Endothelial cell of umbilical vein (primary cell): ENCODE results near the gene NFKB1. TPM values are rescaled to one million over a fixed set of nuclear protein-coding genes. Genes with fewer than 3 reads are reported as not detected.
A peak's percentile ranks its signal among the peaks of the same experiment; 100 is the strongest.
"Not testable (repeated sequence)": the region's sequence is repeated elsewhere in the genome, so short reads cannot be mapped to it uniquely, and the experiment has no call there.

Experiments used
- BruUV-seq: library from RNA; stranded (reverse); fragments of 400-500 nt; replicated peaks from 2 replicates; lab custom pipeline; 2021; lab: Mats Ljungman, UMichigan
- CTCF ChIA-PET: fragments of 300-600, 350-600 bp; sonication (Branson Sonifier 250); formaldehyde crosslinking; loops from one replicate; lab custom pipeline; 2021; ENCODE audit warnings: antibody characterized with exemption, inconsistent platforms; lab: Charles Lee
- POLR2A ChIA-PET: fragments of 300-600, 350-600 bp; sonication (Branson Sonifier 250); formaldehyde crosslinking; loops from one replicate; lab custom pipeline; 2021; ENCODE audit warnings: antibody characterized with exemption, inconsistent platforms; lab: Charles Lee
- DNase-seq: peaks from one replicate; pipeline ENCODE4 v3.0.0-alpha.2; 2011; ENCODE audit warnings: low read depth, low spot score
- FAIRE-seq: peaks from 2 replicates; lab custom pipeline; 2011; peaks lifted over from hg19 to GRCh38; lab: Jason Lieb, UNC
- H2AFZ ChIP-seq: 2 replicates; pipeline ENCODE4 v1.6.0; 2012; ENCODE audit warnings: low read depth, low read length, control low read depth, inconsistent platforms
- H3K27ac ChIP-seq: 2 replicates; pipeline ENCODE4 v1.5.1; 2011; ENCODE audit warnings: low read depth, mild to moderate bottlenecking, control low read depth, low read length, moderate library complexity; ENCODE audit not compliant: insufficient read depth
- H3K27me3 ChIP-seq, 2 experiments: 2 replicates each; pipeline versions ENCODE4 v1.6.0 to v1.6.1; 2011; ENCODE audit warnings: low read length in 2 of 2, mixed read lengths in 1 of 2; ENCODE audit not compliant: control insufficient read depth in 2 of 2, insufficient read depth in 2 of 2
- H3K36me3 ChIP-seq, 2 experiments: 2 replicates in 1 of 2; 3 replicates in 1 of 2; pipeline ENCODE4 v1.5.1; 2011; ENCODE audit warnings: low read length in 2 of 2, mild to moderate bottlenecking in 1 of 2, moderate library complexity in 1 of 2; ENCODE audit not compliant: control insufficient read depth in 2 of 2, insufficient read depth in 2 of 2; ENCODE audit errors: extremely low read depth in 1 of 2
- H3K4me1 ChIP-seq: 3 replicates; pipeline ENCODE4 v1.5.1; 2011; ENCODE audit warnings: mild to moderate bottlenecking, low read length; ENCODE audit not compliant: control insufficient read depth, insufficient read depth; ENCODE audit errors: extremely low read depth
- H3K4me2 ChIP-seq: 2 replicates; pipeline ENCODE4 v1.6.1; 2011; ENCODE audit warnings: low read length, control low read depth, mixed read lengths; ENCODE audit not compliant: insufficient read depth
- H3K4me3 ChIP-seq, 3 experiments: fragments of 200-600 bp in 1 of 3; sonication (generic), shearing (Covaris generic) in 1 of 3; replicated peaks in 1 of 3; 2 replicates each; pipeline ENCODE4 v1.5.1; 2011 to 2016; ENCODE audit warnings: control low read depth in 3 of 3, low read length in 3 of 3, mild to moderate bottlenecking in 2 of 3, inconsistent platforms in 1 of 3, low read depth in 1 of 3, moderate library complexity in 1 of 3; ENCODE audit not compliant: insufficient read depth in 1 of 3
- H3K79me2 ChIP-seq: 2 replicates; pipeline ENCODE4 v1.6.0; 2012; ENCODE audit warnings: low read length, inconsistent platforms; ENCODE audit not compliant: control insufficient read depth, insufficient read depth
- H3K9ac ChIP-seq: replicated peaks from 2 replicates; pipeline ENCODE3; 2011; ENCODE audit warnings: low read length, control low read depth; ENCODE audit not compliant: insufficient read depth; ENCODE audit errors: extremely low read depth
- H3K9me1 ChIP-seq: replicated peaks from 3 replicates; pipeline ENCODE4 v1.6.0; 2011; ENCODE audit warnings: mild to moderate bottlenecking, low read length; ENCODE audit not compliant: control insufficient read depth, insufficient read depth; ENCODE audit errors: extremely low read depth
- H3K9me3 ChIP-seq: replicated peaks from 2 replicates; pipeline ENCODE4 v1.5.1; 2012; ENCODE audit warnings: low read length, inconsistent platforms; ENCODE audit not compliant: control insufficient read depth, insufficient read depth
- H4K20me1 ChIP-seq: replicated peaks from 2 replicates; pipeline ENCODE3; 2011; ENCODE audit warnings: mild to moderate bottlenecking, low read length; ENCODE audit not compliant: control insufficient read depth, insufficient read depth; ENCODE audit errors: extremely low read depth
- FOS ChIP-seq: IDR thresholded peaks from 2 replicates; pipeline ENCODE4 v1.6.1; 2011; ENCODE audit warnings: mild to moderate bottlenecking, low read length, moderate library complexity, borderline replicate concordance; ENCODE audit not compliant: insufficient read depth
- dilution Hi-C: fragments of 300-500 bp; cut with MboI; formaldehyde crosslinking; loops from one replicate; pipeline ENCODE4 v1.15.0; 2019; ENCODE audit warnings: low sequenced_read_pairs; ENCODE audit not compliant: extremely low pct_ligation_motif_present
- intact Hi-C: fragments of 100-400 bp; cut with micrococcal nuclease; formaldehyde crosslinking; loops from one replicate; pipeline ENCODE4 v1.10.0; 2022
- polyA plus RNA-seq, 4 experiments: library from polyadenylated mRNA; depleted of rRNA in 3 of 4; stranded (reverse) in 3 of 4; unstranded in 1 of 4; fragments of >200 nt; gene quantifications; 2 replicates each; pipeline versions ENCODE4 v1.2.1 to v1.2.3, GENCODE V29; 2011 to 2012; ENCODE audit warnings: missing spikeins in 1 of 4
- total RNA-seq: library from RNA; stranded (reverse); gene quantifications from 2 replicates; pipeline ENCODE4 v1.2.3, GENCODE V29; 2021
- TF ChIP-seq, protein P1 (sequence below): IDR thresholded peaks from 2 replicates; pipeline ENCODE4 v1.6.1; 2011; ENCODE audit not compliant: insufficient read depth, insufficient read length
- TF ChIP-seq, protein P2 (sequence below), 2 donors: IDR thresholded peaks; 1 replicate in 1 of 2; 2 replicates in 1 of 2; pipeline ENCODE4 v1.5.1; 2011; ENCODE audit warnings: low read length in 2 of 2, mild to moderate bottlenecking in 2 of 2, moderate library complexity in 2 of 2, control low read depth in 1 of 2, inconsistent platforms in 1 of 2, low read depth in 1 of 2; ENCODE audit not compliant: insufficient read depth in 1 of 2; ENCODE audit errors: extremely low read depth in 1 of 2

The NFKB1 gene
- total and polyA plus RNA-seq, 2 donors (not counting 3 experiments of a cell fraction or from before 2014, with no cell fraction given), result 21.3 to 41.4 TPM

DNA sequence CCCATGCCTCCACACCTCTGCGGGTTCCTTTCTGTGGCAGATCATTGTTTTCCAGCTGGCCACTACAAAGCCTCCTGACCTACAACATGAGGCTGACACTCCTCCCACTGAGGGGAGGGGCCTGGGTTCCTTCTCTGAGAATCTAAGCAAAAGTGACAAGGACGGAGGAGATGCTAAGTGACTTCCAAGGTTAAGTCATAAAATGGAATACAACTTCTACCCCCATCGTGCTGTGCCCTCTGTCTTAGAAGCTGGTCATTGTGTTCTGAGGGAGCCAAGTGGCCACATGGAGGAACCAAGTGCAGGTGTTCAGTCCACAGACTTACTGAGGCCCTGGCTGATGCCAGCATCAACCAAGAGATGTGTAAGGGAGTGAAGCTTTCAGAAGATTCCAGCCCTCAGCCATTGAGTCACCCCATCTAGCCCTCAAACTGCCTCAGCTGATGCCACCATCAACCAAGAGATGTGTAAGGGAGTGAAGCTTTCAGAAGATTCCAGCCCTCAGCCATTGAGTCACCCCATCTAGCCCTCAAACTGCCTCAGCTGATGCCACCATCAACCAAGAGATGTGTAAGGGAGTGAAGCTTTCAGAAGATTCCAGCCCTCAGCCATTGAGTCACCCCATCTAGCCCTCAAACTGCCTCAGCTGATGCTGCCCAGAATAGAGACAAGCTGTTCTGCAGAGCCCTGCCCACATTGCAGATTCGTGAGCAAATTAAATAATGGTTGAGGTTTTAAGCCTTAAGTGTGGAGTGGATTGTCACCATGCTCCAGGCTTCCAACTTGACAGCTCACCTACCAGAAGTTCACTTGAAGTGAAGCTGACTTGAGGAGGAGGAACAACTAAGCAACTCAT lies 118.8 kb downstream of the NFKB1 start:
- dilution Hi-C loops, H3K9ac ChIP-seq, H3K4me1 ChIP-seq, H3K9me3 ChIP-seq, H3K36me3 ChIP-seq, H3K4me2 ChIP-seq, FAIRE-seq, H2AFZ ChIP-seq, H3K27ac ChIP-seq, H4K20me1 ChIP-seq, H3K79me2 ChIP-seq, BruUV-seq, H3K4me3 ChIP-seq, DNase-seq, H3K27me3 ChIP-seq, H3K9me1 ChIP-seq: not testable (repeated sequence)
- ChIA-PET POLR2A (interaction anchor here (1.0 kb wide), 1 partner anchor 249 kb away, joined by 3 read pairs; the partner anchor contains the start of gene CISD2), CTCF (interaction anchor here (0.9 to 4.1 kb wide), 34 partner anchors 8 to 480 kb away, joined by 3 to 116 read pairs (median 6); partner anchors contain the start of genes BDH2, CISD2, MANBA and SLC9B1)
- intact Hi-C loops, result loop anchor here (1.0 to 10.0 kb wide), 7 partner anchors 141 to 479 kb away; partner anchors contain the start of genes BDH2, CISD2, MANBA and SLC39A8

DNA sequence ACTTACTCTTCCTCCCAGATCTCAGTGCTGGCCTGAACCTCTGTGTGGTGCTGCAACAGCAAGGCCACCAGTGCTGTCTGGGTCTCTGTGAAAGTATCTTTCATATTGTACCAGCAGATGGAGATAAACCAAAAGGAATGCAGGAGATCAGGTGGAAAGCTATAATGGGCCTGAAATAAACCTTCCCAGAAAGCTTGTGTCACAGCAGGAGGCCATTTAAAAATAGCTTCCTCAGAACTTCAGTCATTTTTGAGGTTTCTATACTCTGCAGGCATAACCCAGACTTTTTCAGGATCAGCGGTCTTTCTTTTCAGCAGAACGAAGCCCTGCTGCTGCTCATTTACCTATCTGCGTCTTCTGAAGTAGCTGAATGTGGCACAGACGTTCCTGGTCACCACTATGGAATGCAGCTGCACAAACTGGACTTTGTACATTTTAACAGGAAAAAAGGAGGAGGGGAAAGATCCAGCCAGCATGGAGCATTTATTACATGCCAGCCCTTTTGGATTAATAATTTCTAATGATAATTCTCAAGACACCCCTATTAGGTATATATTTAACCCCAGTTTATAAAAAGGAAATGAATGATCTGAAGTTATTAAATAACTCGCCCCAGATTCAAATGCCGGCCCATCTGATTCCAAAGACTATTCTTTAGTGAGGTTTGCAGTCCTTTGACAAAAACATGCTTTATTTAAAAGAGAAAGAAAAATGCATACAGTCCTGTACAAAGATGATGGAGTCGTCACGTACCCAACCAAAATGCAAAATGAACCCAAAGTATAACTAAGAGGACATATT lies 119.7 kb downstream of the NFKB1 start:
- DNase-seq (peak; percentile 67), FAIRE-seq (peak; percentile 80)
- Histone ChIP-seq H2AFZ (no peak overlapping the region), H4K20me1 (no peaks in the 10 kb centered on the region), H3K9me3 (no peaks in the 10 kb centered on the region), H3K27me3 (no peaks in the 10 kb centered on the region), H3K79me2 (no peaks in the 10 kb centered on the region), H3K9ac (no peak overlapping the region), H3K4me3 (no peak overlapping the region), H3K36me3 (peaks cover 0 to 5% of the 10 kb centered on the region in 2 experiments), H3K9me1 (no peaks in the 10 kb centered on the region), H3K4me2 (no peak overlapping the region), H3K27ac (no peak overlapping the region), H3K4me1 (peaks cover 1% of the 10 kb centered on the region)
- intact Hi-C loops, result loop anchor here (1.0 to 10.0 kb wide), 7 partner anchors 140 to 478 kb away; partner anchors contain the start of genes BDH2, CISD2, MANBA and SLC39A8
- ChIA-PET CTCF (interaction anchor here (0.6 to 4.1 kb wide), 52 partner anchors 9 to 479 kb away, joined by 3 to 116 read pairs (median 4); partner anchors contain the start of genes BDH2, CISD2, MANBA and SLC9B1), POLR2A (interaction anchor here (0.8 to 1.0 kb wide), 2 partner anchors 207 to 248 kb away, joined by 3 read pairs; partner anchors contain the start of gene CISD2)
- dilution Hi-C loops, result no loop called here
- BruUV-seq, result no TSS peak
- peak; percentile 6 for TF ChIP-seq FOS
- TF ChIP-seq, protein P1, sequence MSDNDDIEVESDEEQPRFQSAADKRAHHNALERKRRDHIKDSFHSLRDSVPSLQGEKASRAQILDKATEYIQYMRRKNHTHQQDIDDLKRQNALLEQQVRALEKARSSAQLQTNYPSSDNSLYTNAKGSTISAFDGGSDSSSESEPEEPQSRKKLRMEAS, result no peak
- TF ChIP-seq, protein P2, sequence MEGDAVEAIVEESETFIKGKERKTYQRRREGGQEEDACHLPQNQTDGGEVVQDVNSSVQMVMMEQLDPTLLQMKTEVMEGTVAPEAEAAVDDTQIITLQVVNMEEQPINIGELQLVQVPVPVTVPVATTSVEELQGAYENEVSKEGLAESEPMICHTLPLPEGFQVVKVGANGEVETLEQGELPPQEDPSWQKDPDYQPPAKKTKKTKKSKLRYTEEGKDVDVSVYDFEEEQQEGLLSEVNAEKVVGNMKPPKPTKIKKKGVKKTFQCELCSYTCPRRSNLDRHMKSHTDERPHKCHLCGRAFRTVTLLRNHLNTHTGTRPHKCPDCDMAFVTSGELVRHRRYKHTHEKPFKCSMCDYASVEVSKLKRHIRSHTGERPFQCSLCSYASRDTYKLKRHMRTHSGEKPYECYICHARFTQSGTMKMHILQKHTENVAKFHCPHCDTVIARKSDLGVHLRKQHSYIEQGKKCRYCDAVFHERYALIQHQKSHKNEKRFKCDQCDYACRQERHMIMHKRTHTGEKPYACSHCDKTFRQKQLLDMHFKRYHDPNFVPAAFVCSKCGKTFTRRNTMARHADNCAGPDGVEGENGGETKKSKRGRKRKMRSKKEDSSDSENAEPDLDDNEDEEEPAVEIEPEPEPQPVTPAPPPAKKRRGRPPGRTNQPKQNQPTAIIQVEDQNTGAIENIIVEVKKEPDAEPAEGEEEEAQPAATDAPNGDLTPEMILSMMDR (IDR thresholded peaks at IDR 0.05; ENCODE audit: extremely low read depth in 1 of 2, insufficient read depth in 1 of 2, low read depth in 1 of 2, low read length in 2 of 2), result peak; percentile 34 to 36
